Measurements from ENCODE around the gene YWHAB. TPM values are rescaled to one million over a fixed set of nuclear protein-coding genes. Genes with fewer than 3 reads are reported as not detected.

The YWHAB gene
- total RNA-seq, 4 donors from 2014 or later = 121 to 140 (median 130) TPM

DNA sequence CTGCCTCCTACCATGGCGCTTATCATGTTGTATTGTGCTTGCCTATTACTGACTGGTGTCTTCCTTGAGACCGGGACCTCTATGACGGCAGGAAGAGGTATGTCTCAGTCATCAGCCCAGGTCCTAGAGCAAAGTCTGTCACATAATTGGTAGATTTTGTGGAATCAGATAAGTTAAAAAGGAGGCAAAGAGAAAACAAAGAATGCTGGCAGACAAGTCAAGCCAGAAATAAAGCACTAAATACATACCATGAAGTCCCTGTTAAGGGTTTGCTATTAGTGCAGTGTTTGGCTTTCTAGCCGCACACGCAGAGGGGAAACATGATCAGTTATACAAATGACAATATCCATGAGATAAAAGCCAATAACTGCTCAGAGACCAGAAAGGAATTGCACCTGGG is 68.7 kb downstream of the YWHAB start:
- no peak for DNase-seq (ENCODE audit: extremely low spot score)
- TF ChIP-seq CTCF (IDR thresholded peaks at IDR 0.05) (no peak), POLR2AphosphoS5 (IDR thresholded peaks at IDR 0.05) (no peak), POLR2A (IDR thresholded peaks at IDR 0.05; ENCODE audit: low read depth) (no peak), EP300 (IDR thresholded peaks at IDR 0.05) (no peak)
- H3K4me3 ChIP-seq = no peak overlapping the region
- H3K9me3 ChIP-seq = no peaks in the 10 kb centered on the region
- H3K27ac ChIP-seq (replicated peaks in 1 of 4) = no peak overlapping the region
- H3K27me3 ChIP-seq = no peaks in the 10 kb centered on the region
- WGBS = 95% methylated on average over 5 of the region's 5 CpGs
- intact Hi-C loops (cut with DNase I) = no loop called here
- H3K4me1 ChIP-seq = peaks cover 2 to 16% (median 10%) of the 10 kb centered on the region in 4 donors
- H3K36me3 ChIP-seq = peaks cover 38 to 74% (median 71%) of the 10 kb centered on the region in 4 donors

DNA sequence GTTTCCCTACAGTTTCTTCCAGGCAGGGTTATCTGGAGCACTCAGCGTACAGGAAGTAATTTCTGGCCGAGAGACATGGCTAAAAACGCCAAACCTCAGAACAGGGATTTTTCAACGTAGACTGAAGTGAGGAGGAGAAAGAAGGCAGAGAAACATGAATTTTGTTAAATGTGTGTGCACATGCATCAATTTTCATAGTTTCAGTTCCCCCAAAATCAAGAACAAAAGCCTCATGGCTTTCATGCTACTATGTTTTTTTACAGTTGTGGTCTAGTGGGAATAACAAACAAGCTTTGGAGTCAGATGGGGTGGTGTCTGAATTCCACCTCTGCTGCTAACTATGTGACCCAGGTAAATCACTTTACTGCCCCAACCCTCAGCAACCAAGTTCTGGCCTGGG is 69.8 kb downstream of the YWHAB start:
- Histone ChIP-seq H3K27ac (replicated peaks in 1 of 4) (no peak overlapping the region), H3K4me1 (peaks cover 5 to 21% (median 14%) of the 10 kb centered on the region in 4 donors), H3K4me3 (no peak overlapping the region), H3K36me3 (peaks cover 33 to 63% (median 61%) of the 10 kb centered on the region in 4 donors), H3K9me3 (no peaks in the 10 kb centered on the region), H3K27me3 (no peaks in the 10 kb centered on the region)
- DNase-seq (ENCODE audit: extremely low spot score) = no peak
- WGBS = 72% methylated on average over 4 of the region's 4 CpGs
- TF ChIP-seq POLR2AphosphoS5 (IDR thresholded peaks at IDR 0.05) (no peak), CTCF (IDR thresholded peaks at IDR 0.05) (no peak), POLR2A (IDR thresholded peaks at IDR 0.05; ENCODE audit: low read depth) (no peak), EP300 (IDR thresholded peaks at IDR 0.05) (no peak)
- intact Hi-C loops (cut with DNase I) = loop anchor here (5.0 kb wide), 1 partner anchor 43 kb away; the partner anchor contains the start of gene PABPC1L

DNA sequence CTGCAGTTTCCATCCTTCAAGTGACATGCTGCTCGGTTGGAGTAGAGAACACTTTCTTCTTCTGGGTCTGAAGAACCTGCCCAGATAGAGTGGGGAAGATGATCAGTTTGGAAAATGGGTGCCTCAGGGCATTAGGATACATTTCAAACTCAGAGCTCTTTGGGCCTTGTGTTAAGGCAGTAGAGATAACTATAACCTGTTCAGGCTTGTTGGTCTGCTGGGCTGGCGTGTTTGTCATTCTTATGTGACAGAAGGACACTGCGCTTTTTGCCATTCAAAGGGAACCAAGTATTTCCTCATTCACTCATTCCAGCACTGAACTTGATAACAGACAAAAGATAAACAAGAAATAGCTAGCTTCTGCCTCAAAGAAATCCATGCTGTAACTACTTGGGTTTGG is 70.9 kb downstream of the YWHAB start:
- peaks cover 11 to 28% (median 22%) of the 10 kb centered on the region in 4 donors for H3K4me1 ChIP-seq
- H3K27me3 ChIP-seq = no peaks in the 10 kb centered on the region
- H3K27ac ChIP-seq (replicated peaks in 1 of 4) = no peak overlapping the region
- no peaks in the 10 kb centered on the region for H3K9me3 ChIP-seq
- no peak for DNase-seq (ENCODE audit: extremely low spot score)
- 94% methylated on average over 3 of the region's 3 CpGs for WGBS
- H3K4me3 ChIP-seq = no peak overlapping the region
- no peak for TF ChIP-seq EP300 (IDR thresholded peaks at IDR 0.05)
- no peak for TF ChIP-seq POLR2AphosphoS5 (IDR thresholded peaks at IDR 0.05)
- TF ChIP-seq POLR2A (IDR thresholded peaks at IDR 0.05; ENCODE audit: low read depth) = no peak
- TF ChIP-seq CTCF (IDR thresholded peaks at IDR 0.05) = no peak
- peaks cover 21 to 52% (median 50%) of the 10 kb centered on the region in 4 donors for H3K36me3 ChIP-seq
- intact Hi-C loops (cut with DNase I) = loop anchor here (5.0 kb wide), 1 partner anchor 44 kb away; the partner anchor contains the start of gene PABPC1L

Other genes with a start within 250 kb of the YWHAB start
- gene ADA, start 234.0 kb upstream of the YWHAB start, total RNA-seq = 10 to 100 TPM in 3 of 4 donors, 1 to 10 TPM in 1; 9.6 to 18.4 (median 13.4) TPM
- gene CCN5, start 170.3 kb upstream of the YWHAB start, total RNA-seq = 100 to 1,000 TPM; 350 to 833 (median 456) TPM
- gene KCNK15, start 139.8 kb upstream of the YWHAB start, total RNA-seq = 1 to 10 TPM; 3.6 to 5.6 (median 5.0) TPM
- 1 to 10 TPM; 1.2 to 2.6 (median 1.9) TPM for gene RIMS4, start 75.2 kb upstream of the YWHAB start, total RNA-seq
- 1 to 10 TPM; 2.0 to 5.9 (median 2.9) TPM for gene PABPC1L, start 24.4 kb downstream of the YWHAB start, total RNA-seq
- 10 to 100 TPM in 3 of 4 donors, 1 to 10 TPM in 1; 5.8 to 14.8 (median 13.9) TPM for gene TOMM34, start 74.7 kb downstream of the YWHAB start, total RNA-seq
- 10 to 100 TPM; 26.0 to 31.6 (median 27.7) TPM for gene STK4, start 80.8 kb downstream of the YWHAB start, total RNA-seq
- under 1 TPM in 1 of 4 donors, not detected in 3; 0.17 TPM for gene KCNS1, start 215.4 kb downstream of the YWHAB start, total RNA-seq
- gene WFDC5, start 229.5 kb downstream of the YWHAB start, total RNA-seq = not detected
- gene WFDC12, start 238.8 kb downstream of the YWHAB start, total RNA-seq = not detected

Measured in esophagus muscularis mucosa (tissue), 4 donors.